ENCODE measurements around the gene CPNE7. TPM values are rescaled to one million over a fixed set of nuclear protein-coding genes. Genes with fewer than 3 reads are reported as not detected.

CPNE7 gene
- polyA plus RNA-seq, 1 experiment = 7.5 TPM

- no peak for TF ChIP-seq CTCF (IDR thresholded peaks at IDR 0.05; ENCODE audit: low read depth, low read length)
- H3K27ac ChIP-seq (ENCODE audit: low read depth, low read length) = no peak overlapping the region
- H3K27me3 ChIP-seq (ENCODE audit: control insufficient read depth, insufficient read depth, low read length) = no peaks in the 10 kb centered on the region
- no peak for DNase-seq (ENCODE audit: low read depth, low spot score)
- ChIA-PET POLR2A (no interaction called here), CTCF (interaction anchor here (1.2 to 1.7 kb wide), 2 partner anchors 64 to 65 kb away, joined by 5 to 6 read pairs; partner anchors contain the start of gene CPNE7)
- H3K9me3 ChIP-seq (ENCODE audit: control insufficient read depth, insufficient read depth, low read length) = no peaks in the 10 kb centered on the region; the same call in 1 of the 2 replicates
- H3K4me3 ChIP-seq (ENCODE audit: low read depth, low read length) = no peak overlapping the region
These were observed 63.8 kb downstream of the CPNE7 start for GRCh38 chr16:89639385-89639784.

- ChIA-PET POLR2A (interaction anchor here (1.6 to 1.7 kb wide), 2 partner anchors 28 to 77 kb away, joined by 3 to 6 read pairs; partner anchors contain the start of gene DPEP1), CTCF (interaction anchor here (0.6 to 2.1 kb wide), 12 partner anchors 8 to 77 kb away, joined by 3 to 13 read pairs (median 4); partner anchors contain the start of genes CPNE7 and DPEP1)
- no peak for DNase-seq (ENCODE audit: low read depth, low spot score)
- Histone ChIP-seq H3K9me3 (ENCODE audit: control insufficient read depth, insufficient read depth, low read length) (no peaks in the 10 kb centered on the region; the same call in 1 of the 2 replicates), H3K4me3 (ENCODE audit: low read depth, low read length) (no peak overlapping the region), H3K27me3 (ENCODE audit: control insufficient read depth, insufficient read depth, low read length) (no peaks in the 10 kb centered on the region), H3K27ac (ENCODE audit: low read depth, low read length) (no peak overlapping the region)
- TF ChIP-seq CTCF (IDR thresholded peaks at IDR 0.05; ENCODE audit: low read depth, low read length) = no peak
These were observed 66.0 kb downstream of the CPNE7 start for GRCh38 chr16:89641458-89642119.

GRCh38 chr16:89642574-89642973 is 67.0 kb downstream of the CPNE7 start:
- Histone ChIP-seq H3K27me3 (ENCODE audit: control insufficient read depth, insufficient read depth, low read length) (no peaks in the 10 kb centered on the region), H3K9me3 (ENCODE audit: control insufficient read depth, insufficient read depth, low read length) (no peaks in the 10 kb centered on the region; the same call in 1 of the 2 replicates), H3K27ac (ENCODE audit: low read depth, low read length) (no peak overlapping the region), H3K4me3 (ENCODE audit: low read depth, low read length) (no peak overlapping the region)
- TF ChIP-seq CTCF (IDR thresholded peaks at IDR 0.05; ENCODE audit: low read depth, low read length) = no peak
- ChIA-PET POLR2A (interaction anchor here (1.7 kb wide), 1 partner anchor 78 kb away, joined by 6 read pairs; no protein-coding TSS in a partner anchor), CTCF (interaction anchor here (1.3 to 2.1 kb wide), 3 partner anchors 12 to 78 kb away, joined by 4 to 13 read pairs (median 7); no protein-coding TSS in a partner anchor)
- DNase-seq (ENCODE audit: low read depth, low spot score) = no peak

GRCh38 chr16:89643769-89644300 is 68.3 kb downstream of the CPNE7 start:
- Histone ChIP-seq H3K4me3 (ENCODE audit: low read depth, low read length) (no peak overlapping the region), H3K27ac (ENCODE audit: low read depth, low read length) (no peak overlapping the region), H3K9me3 (ENCODE audit: control insufficient read depth, insufficient read depth, low read length) (no peaks in the 10 kb centered on the region; the same call in 1 of the 2 replicates), H3K27me3 (ENCODE audit: control insufficient read depth, insufficient read depth, low read length) (no peaks in the 10 kb centered on the region)
- no peak for TF ChIP-seq CTCF (IDR thresholded peaks at IDR 0.05; ENCODE audit: low read depth, low read length)
- ChIA-PET CTCF (no interaction called here), POLR2A (no interaction called here)
- DNase-seq (ENCODE audit: low read depth, low spot score) = no peak

- Histone ChIP-seq H3K27ac (ENCODE audit: low read depth, low read length) (no peak overlapping the region), H3K9me3 (ENCODE audit: control insufficient read depth, insufficient read depth, low read length) (no peaks in the 10 kb centered on the region; the same call in 1 of the 2 replicates), H3K27me3 (ENCODE audit: control insufficient read depth, insufficient read depth, low read length) (no peaks in the 10 kb centered on the region), H3K4me3 (ENCODE audit: low read depth, low read length) (no peak overlapping the region)
- CTCF ChIA-PET = no interaction called here
- POLR2A ChIA-PET = no interaction called here
- DNase-seq (ENCODE audit: low read depth, low spot score) = no peak
- no peak for TF ChIP-seq CTCF (IDR thresholded peaks at IDR 0.05; ENCODE audit: low read depth, low read length)
These were observed 69.6 kb downstream of the CPNE7 start for GRCh38 chr16:89645122-89645521.

Measured in AG04450 (cell line).